Chondrocyte (in vitro differentiated cells): ENCODE results near the gene ZCCHC7. TPM values are rescaled to one million over a fixed set of nuclear protein-coding genes. Genes with fewer than 3 reads are reported as not detected.

Experiments
- DNase-seq: peaks from one replicate; pipeline ENCODE4 v3.0.0; 2021; ENCODE audit warnings: mixed read lengths, low spot score
- H3K27ac Mint-ChIP-seq: one replicate; pipeline ENCODE4 v1.8.0; 2021; ENCODE audit warnings: mild to moderate bottlenecking, moderate library complexity, mixed read lengths; ENCODE audit not compliant: unreplicated experiment
- H3K27me3 Mint-ChIP-seq: 2 replicates; pipeline ENCODE4 v1.8.0; 2021; ENCODE audit warnings: low read depth, mixed read lengths
- H3K36me3 Mint-ChIP-seq: 2 replicates; pipeline ENCODE4 v1.8.0; 2021; ENCODE audit warnings: low read depth, mixed read lengths
- H3K4me1 Mint-ChIP-seq: 2 replicates; pipeline ENCODE4 v1.8.0; 2021; ENCODE audit warnings: low read depth, mild to moderate bottlenecking, mixed read lengths
- H3K4me3 Mint-ChIP-seq: one replicate; pipeline ENCODE4 v1.8.0; 2021; ENCODE audit warnings: mild to moderate bottlenecking, moderate library complexity, mixed read lengths; ENCODE audit not compliant: unreplicated experiment
- H3K9me3 Mint-ChIP-seq: 2 replicates; pipeline ENCODE4 v1.8.0; 2021; ENCODE audit warnings: low read depth, mixed read lengths
- total RNA-seq: library from RNA; stranded (reverse); gene quantifications from 3 replicates; pipeline ENCODE4 v1.2.1, GENCODE V29; 2021
- TF ChIP-seq, protein P1 (sequence below): fragments of 200-600 bp; sonication (generic); IDR thresholded peaks from 2 replicates; pipeline ENCODE4 v1.5.0; 2021; ENCODE audit warnings: antibody characterized with exemption, mild to moderate bottlenecking, moderate library complexity

Gene ZCCHC7
- total RNA-seq, 1 donor from 2014 or later, result 22.5 TPM

DNA sequence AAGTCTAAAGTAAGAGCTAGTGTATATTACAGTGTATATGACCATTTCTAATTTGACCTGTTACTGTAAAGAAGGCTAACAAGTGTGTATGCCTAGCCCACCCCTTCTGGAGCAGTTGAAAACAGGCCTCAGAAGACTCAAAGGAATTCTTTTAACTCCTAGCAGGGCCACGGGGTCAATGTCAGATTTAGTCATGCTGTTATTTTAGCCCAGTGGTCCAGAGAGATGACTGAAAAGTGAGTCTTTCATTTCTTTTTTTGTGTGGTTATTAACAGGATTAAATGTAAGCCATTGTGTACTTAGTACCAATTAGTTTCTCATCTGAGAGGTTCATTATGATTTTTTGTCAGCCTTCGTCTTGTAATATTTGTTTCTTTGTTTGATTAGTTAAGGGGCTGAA is 24.4 kb downstream of the ZCCHC7 start:
- DNase-seq, result no peak
- H3K27ac Mint-ChIP-seq, result no peak overlapping the region
- H3K36me3 Mint-ChIP-seq, result peaks cover 1% of the 10 kb centered on the region
- TF ChIP-seq, protein P1, sequence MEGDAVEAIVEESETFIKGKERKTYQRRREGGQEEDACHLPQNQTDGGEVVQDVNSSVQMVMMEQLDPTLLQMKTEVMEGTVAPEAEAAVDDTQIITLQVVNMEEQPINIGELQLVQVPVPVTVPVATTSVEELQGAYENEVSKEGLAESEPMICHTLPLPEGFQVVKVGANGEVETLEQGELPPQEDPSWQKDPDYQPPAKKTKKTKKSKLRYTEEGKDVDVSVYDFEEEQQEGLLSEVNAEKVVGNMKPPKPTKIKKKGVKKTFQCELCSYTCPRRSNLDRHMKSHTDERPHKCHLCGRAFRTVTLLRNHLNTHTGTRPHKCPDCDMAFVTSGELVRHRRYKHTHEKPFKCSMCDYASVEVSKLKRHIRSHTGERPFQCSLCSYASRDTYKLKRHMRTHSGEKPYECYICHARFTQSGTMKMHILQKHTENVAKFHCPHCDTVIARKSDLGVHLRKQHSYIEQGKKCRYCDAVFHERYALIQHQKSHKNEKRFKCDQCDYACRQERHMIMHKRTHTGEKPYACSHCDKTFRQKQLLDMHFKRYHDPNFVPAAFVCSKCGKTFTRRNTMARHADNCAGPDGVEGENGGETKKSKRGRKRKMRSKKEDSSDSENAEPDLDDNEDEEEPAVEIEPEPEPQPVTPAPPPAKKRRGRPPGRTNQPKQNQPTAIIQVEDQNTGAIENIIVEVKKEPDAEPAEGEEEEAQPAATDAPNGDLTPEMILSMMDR, result no peak
- H3K4me1 Mint-ChIP-seq, result peaks cover 28% of the 10 kb centered on the region
- no peaks in the 10 kb centered on the region for H3K9me3 Mint-ChIP-seq
- H3K4me3 Mint-ChIP-seq, result no peak overlapping the region
- no peaks in the 10 kb centered on the region for H3K27me3 Mint-ChIP-seq

DNA sequence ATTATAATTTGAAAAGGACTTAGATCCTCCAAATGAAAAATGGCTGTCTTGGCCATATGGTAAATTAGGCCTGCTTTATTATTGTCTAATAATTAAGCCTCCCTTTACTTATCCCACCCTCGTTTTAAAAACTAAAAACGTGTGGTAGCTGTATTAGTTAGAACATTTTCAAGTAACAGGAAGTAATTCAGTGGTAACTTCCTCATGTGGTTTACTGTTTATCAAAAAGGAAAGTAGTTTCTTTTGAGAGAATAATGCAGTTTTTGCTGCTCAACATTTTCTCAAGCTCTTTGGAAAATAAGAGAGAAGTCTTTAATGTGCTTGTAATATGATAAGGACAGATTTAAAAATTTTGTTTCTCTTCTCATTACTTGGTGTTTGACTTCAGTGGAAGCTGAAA is 26.0 kb downstream of the ZCCHC7 start:
- TF ChIP-seq, protein P1, result no peak
- Mint-ChIP-seq H3K36me3 (peaks cover 1% of the 10 kb centered on the region), H3K4me3 (no peak overlapping the region), H3K27ac (no peak overlapping the region), H3K27me3 (no peaks in the 10 kb centered on the region), H3K9me3 (no peaks in the 10 kb centered on the region), H3K4me1 (peaks cover 23% of the 10 kb centered on the region)
- no peak for DNase-seq

DNA sequence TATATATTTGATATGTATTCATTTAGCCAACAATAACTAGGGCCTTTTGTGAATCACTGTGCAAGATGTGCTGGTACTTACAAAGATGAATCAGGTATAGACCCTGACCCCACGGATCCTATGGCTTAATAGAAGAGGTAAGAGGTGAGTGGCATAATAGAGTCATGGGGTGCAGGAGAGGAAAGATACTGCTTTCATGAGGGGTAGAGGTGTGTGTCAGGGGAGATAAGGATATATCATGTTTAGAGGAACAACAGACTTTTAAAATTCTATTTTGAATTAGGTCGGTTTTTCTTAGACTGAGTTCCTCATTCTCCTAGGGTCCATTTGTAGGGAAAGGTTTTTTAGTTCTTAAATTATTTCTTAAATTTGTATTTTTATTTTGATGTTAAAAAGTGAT is 27.8 kb downstream of the ZCCHC7 start:
- H3K27me3 Mint-ChIP-seq, result no peaks in the 10 kb centered on the region
- H3K4me3 Mint-ChIP-seq, result no peak overlapping the region
- peaks cover 28% of the 10 kb centered on the region for H3K4me1 Mint-ChIP-seq
- no peak for DNase-seq
- no peaks in the 10 kb centered on the region for H3K9me3 Mint-ChIP-seq
- H3K27ac Mint-ChIP-seq, result no peak overlapping the region
- peaks cover 4% of the 10 kb centered on the region for H3K36me3 Mint-ChIP-seq
- TF ChIP-seq, protein P1, result no peak

DNA sequence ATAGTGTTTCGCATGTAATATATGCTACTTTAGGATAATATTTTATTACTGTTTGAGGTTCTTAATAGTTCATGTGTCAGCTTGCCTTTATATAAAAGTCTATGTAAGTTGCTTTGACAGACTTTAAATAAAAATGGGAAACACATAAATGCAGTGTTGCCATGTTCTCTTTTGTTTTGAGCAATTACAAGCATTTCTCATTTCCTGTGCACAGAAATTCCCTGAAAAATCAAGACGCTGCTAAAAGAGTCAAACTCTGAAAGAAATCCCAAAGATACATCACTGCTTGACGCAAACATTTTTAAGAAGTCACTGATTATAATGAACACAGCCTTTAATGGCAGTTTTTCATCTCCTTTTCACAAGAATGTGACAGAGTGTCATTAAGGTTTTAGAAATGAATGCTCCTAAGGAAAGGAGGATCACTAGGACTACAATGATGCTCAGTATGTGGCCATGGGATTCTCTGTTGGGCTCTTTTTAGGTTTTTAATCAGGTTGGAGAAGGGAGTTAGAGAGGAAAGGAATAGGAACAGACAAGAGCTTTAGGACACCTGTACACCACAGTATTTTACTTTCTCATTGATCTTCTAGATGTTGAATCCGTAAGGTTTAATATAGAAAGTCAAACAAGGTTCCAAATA is 29.4 kb downstream of the ZCCHC7 start:
- H3K36me3 Mint-ChIP-seq, result peaks cover 13% of the 10 kb centered on the region
- no peak overlapping the region for H3K27ac Mint-ChIP-seq
- DNase-seq, result no peak
- TF ChIP-seq, protein P1, result no peak
- H3K4me3 Mint-ChIP-seq, result no peak overlapping the region
- peaks cover 23% of the 10 kb centered on the region for H3K4me1 Mint-ChIP-seq
- peaks cover 3% of the 10 kb centered on the region for H3K9me3 Mint-ChIP-seq
- no peaks in the 10 kb centered on the region for H3K27me3 Mint-ChIP-seq

DNA sequence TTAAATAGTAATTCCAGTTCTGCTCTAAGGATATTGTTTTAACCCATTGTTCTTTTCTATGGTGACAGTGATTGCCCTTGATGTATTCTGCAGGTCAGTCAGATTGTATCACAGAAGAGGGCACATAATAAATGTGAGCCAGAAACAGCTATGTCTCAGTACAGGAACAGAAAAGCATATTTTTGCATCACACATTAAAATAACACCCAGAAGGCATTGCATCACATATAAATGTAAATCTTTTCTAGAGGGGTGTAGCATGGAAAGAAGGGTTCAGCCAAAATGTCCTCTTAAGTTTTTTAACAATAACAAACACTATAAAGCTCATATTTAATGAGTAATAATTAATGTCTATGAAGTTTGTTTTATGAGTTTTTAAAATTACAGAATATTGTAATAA is 30.0 kb downstream of the ZCCHC7 start:
- H3K27ac Mint-ChIP-seq, result no peak overlapping the region
- no peak for DNase-seq
- TF ChIP-seq, protein P1, result no peak
- peaks cover 3% of the 10 kb centered on the region for H3K9me3 Mint-ChIP-seq
- H3K36me3 Mint-ChIP-seq, result peaks cover 13% of the 10 kb centered on the region
- H3K4me1 Mint-ChIP-seq, result peaks cover 21% of the 10 kb centered on the region
- H3K4me3 Mint-ChIP-seq, result no peak overlapping the region
- H3K27me3 Mint-ChIP-seq, result no peaks in the 10 kb centered on the region
